Ascending aorta (tissue), 2 donors: ENCODE results near the gene HMCN1. TPM values are rescaled to one million over a fixed set of nuclear protein-coding genes. Genes with fewer than 3 reads are reported as not detected.

Experiments used
- DNase-seq, 2 donors: peaks; one replicate each; pipeline ENCODE4 v3.0.0-alpha.2; 2019; ENCODE audit warnings: low spot score in 2 of 2
- H3K27ac ChIP-seq, 2 donors: fragments of 200-600 bp; sonication (generic); one replicate each; pipeline ENCODE4 v1.5.1; 2016 to 2017; ENCODE audit warnings: mild to moderate bottlenecking in 1 of 2
- H3K27me3 ChIP-seq: fragments of 200-600 bp; sonication (generic); one replicate; pipeline ENCODE4 v1.5.1; 2017
- H3K36me3 ChIP-seq, 2 donors: fragments of 200-600 bp; sonication (generic); one replicate each; pipeline ENCODE4 v1.5.1; 2016
- H3K4me1 ChIP-seq, 2 donors: fragments of 200-600 bp; sonication (generic); one replicate each; pipeline ENCODE4 v1.5.1; 2016 to 2017; ENCODE audit warnings: mild to moderate bottlenecking in 1 of 2
- H3K4me3 ChIP-seq, 2 donors: fragments of 200-600 bp; sonication (generic); one replicate each; pipeline ENCODE4 v1.5.1; 2016 to 2017; ENCODE audit warnings: mild to moderate bottlenecking in 1 of 2
- H3K9me3 ChIP-seq, 2 donors: fragments of 200-600 bp; sonication (generic); one replicate each; pipeline ENCODE4 v1.5.1; 2016
- CTCF ChIP-seq, 3 experiments: fragments of 200-600 bp in 2 of 3; fragments of 450-650 bp in 1 of 3; sonication (generic) in 2 of 3; IDR thresholded peaks; one replicate each; pipeline ENCODE4 v1.5.1; 2016 to 2019; ENCODE audit warnings: antibody characterized with exemption in 3 of 3, mild to moderate bottlenecking in 1 of 3, moderate library complexity in 1 of 3
- intact Hi-C: fragments of 100-400 bp; cut with DNase I; formaldehyde crosslinking; loops from one replicate; pipeline ENCODE4 v1.15.1; 2023
- total RNA-seq: library from RNA; depleted of rRNA; stranded (reverse); fragments of >200 nt; gene quantifications from one replicate; pipeline ENCODE4 v1.1.0, GENCODE V29; 2016

Gene HMCN1
- total RNA-seq, 1 donor from 2014 or later = 61.7 TPM

GRCh38 chr1:185695299-185695698, 38.9 kb upstream of the HMCN1 start:
- peak in 2 of 3 experiments; percentile 8 to 35 for TF ChIP-seq CTCF (IDR thresholded peaks at IDR 0.05)
- DNase-seq = no peak
- H3K4me1 ChIP-seq = no peaks in the 10 kb centered on the region
- H3K27me3 ChIP-seq = no peaks in the 10 kb centered on the region
- H3K9me3 ChIP-seq = no peaks in the 10 kb centered on the region
- intact Hi-C loops = no loop called here
- H3K27ac ChIP-seq = no peak overlapping the region
- H3K4me3 ChIP-seq = no peak overlapping the region
- H3K36me3 ChIP-seq = no peaks in the 10 kb centered on the region

- Histone ChIP-seq H3K4me1 (no peaks in the 10 kb centered on the region), H3K27me3 (no peaks in the 10 kb centered on the region), H3K27ac (no peak overlapping the region), H3K4me3 (no peak overlapping the region), H3K36me3 (no peaks in the 10 kb centered on the region), H3K9me3 (no peaks in the 10 kb centered on the region)
- intact Hi-C loops = no loop called here
- no peak for DNase-seq
- no peak for TF ChIP-seq CTCF (IDR thresholded peaks at IDR 0.05)
These were observed 37.6 kb upstream of the HMCN1 start for GRCh38 chr1:185696422-185697150.

GRCh38 chr1:185699874-185700273, 34.3 kb upstream of the HMCN1 start:
- H3K27ac ChIP-seq = no peak overlapping the region
- no peak for DNase-seq
- H3K4me1 ChIP-seq = no peaks in the 10 kb centered on the region
- H3K27me3 ChIP-seq = no peaks in the 10 kb centered on the region
- H3K36me3 ChIP-seq = no peaks in the 10 kb centered on the region
- no peaks in the 10 kb centered on the region for H3K9me3 ChIP-seq
- no peak overlapping the region for H3K4me3 ChIP-seq
- intact Hi-C loops = no loop called here
- no peak for TF ChIP-seq CTCF (IDR thresholded peaks at IDR 0.05)

- DNase-seq = no peak
- no peaks in the 10 kb centered on the region for H3K36me3 ChIP-seq
- no peaks in the 10 kb centered on the region for H3K9me3 ChIP-seq
- intact Hi-C loops = no loop called here
- H3K4me1 ChIP-seq = no peaks in the 10 kb centered on the region
- no peak overlapping the region for H3K4me3 ChIP-seq
- no peak for TF ChIP-seq CTCF (IDR thresholded peaks at IDR 0.05)
- H3K27ac ChIP-seq = no peak overlapping the region
- H3K27me3 ChIP-seq = no peaks in the 10 kb centered on the region
These were observed 32.5 kb upstream of the HMCN1 start for GRCh38 chr1:185701650-185702049.

- DNase-seq = no peak
- Histone ChIP-seq H3K36me3 (no peaks in the 10 kb centered on the region), H3K4me1 (no peaks in the 10 kb centered on the region), H3K27me3 (no peaks in the 10 kb centered on the region), H3K9me3 (no peaks in the 10 kb centered on the region), H3K4me3 (no peak overlapping the region), H3K27ac (no peak overlapping the region)
- intact Hi-C loops = no loop called here
- no peak for TF ChIP-seq CTCF (IDR thresholded peaks at IDR 0.05)
These were observed 30.0 kb upstream of the HMCN1 start for GRCh38 chr1:185704181-185704580.
